Measurements from ENCODE around the gene PROX1.

Gene PROX1

GRCh38 chr1:213986925-213987250 lies 885 bp upstream of the PROX1 start:
- H3K27ac ChIP-seq (ENCODE audit: low read depth, low read length): no peak overlapping the region
- H3K9me3 ChIP-seq (ENCODE audit: control insufficient read depth in 5 of 5, low read length in 5 of 5): no peaks in the 10 kb centered on the region
- peak overlapping the region in 3 of 5 donors; percentile 29 to 82 (median 40) for H3K4me3 ChIP-seq (ENCODE audit: low read depth in 1 of 5, low read length in 5 of 5)
- H3K4me1 ChIP-seq (ENCODE audit: control insufficient read depth in 5 of 5, insufficient read depth in 5 of 5, low read length in 5 of 5): peaks cover 0 to 57% (median 51%) of the 10 kb centered on the region in 5 donors
- H3K9ac ChIP-seq (ENCODE audit: low read length in 5 of 5): no peak overlapping the region
- no peaks in the 10 kb centered on the region for H3K36me3 ChIP-seq (ENCODE audit: control insufficient read depth in 5 of 5, insufficient read depth in 5 of 5, low read length in 5 of 5)
- peaks cover 46 to 67% (median 59%) of the 10 kb centered on the region in 5 donors for H3K27me3 ChIP-seq (ENCODE audit: control insufficient read depth in 5 of 5, insufficient read depth in 4 of 5, low read length in 5 of 5)

GRCh38 chr1:213987422-213987926 lies 299 bp upstream of the PROX1 start:
- Histone ChIP-seq H3K9ac (ENCODE audit: low read length in 5 of 5) (peak overlapping the region in 3 of 5 donors; percentile 48 to 80 (median 68)), H3K4me3 (ENCODE audit: low read depth in 1 of 5, low read length in 5 of 5) (peak overlapping the region; percentile 77 to 92 (median 83)), H3K4me1 (ENCODE audit: control insufficient read depth in 5 of 5, insufficient read depth in 5 of 5, low read length in 5 of 5) (peaks cover 0 to 55% (median 50%) of the 10 kb centered on the region in 5 donors), H3K36me3 (ENCODE audit: control insufficient read depth in 5 of 5, insufficient read depth in 5 of 5, low read length in 5 of 5) (no peaks in the 10 kb centered on the region), H3K27me3 (ENCODE audit: control insufficient read depth in 5 of 5, insufficient read depth in 4 of 5, low read length in 5 of 5) (peaks cover 44 to 61% (median 53%) of the 10 kb centered on the region in 5 donors), H3K9me3 (ENCODE audit: control insufficient read depth in 5 of 5, low read length in 5 of 5) (no peaks in the 10 kb centered on the region), H3K27ac (ENCODE audit: low read depth, low read length) (peak overlapping the region; percentile 42)

GRCh38 chr1:213988507-213989001 lies 781 bp downstream of the PROX1 start:
- Histone ChIP-seq H3K27me3 (ENCODE audit: control insufficient read depth in 5 of 5, insufficient read depth in 4 of 5, low read length in 5 of 5) (peaks cover 35 to 50% (median 44%) of the 10 kb centered on the region in 5 donors), H3K9ac (ENCODE audit: low read length in 5 of 5) (peak overlapping the region in 4 of 5 donors; percentile 42 to 80 (median 68)), H3K9me3 (ENCODE audit: control insufficient read depth in 5 of 5, low read length in 5 of 5) (no peaks in the 10 kb centered on the region), H3K36me3 (ENCODE audit: control insufficient read depth in 5 of 5, insufficient read depth in 5 of 5, low read length in 5 of 5) (no peaks in the 10 kb centered on the region), H3K4me1 (ENCODE audit: control insufficient read depth in 5 of 5, insufficient read depth in 5 of 5, low read length in 5 of 5) (peaks cover 0 to 44% (median 42%) of the 10 kb centered on the region in 5 donors), H3K4me3 (ENCODE audit: low read depth in 1 of 5, low read length in 5 of 5) (peak overlapping the region; percentile 77 to 92 (median 83)), H3K27ac (ENCODE audit: low read depth, low read length) (peak overlapping the region; percentile 42)

GRCh38 chr1:213989002-213989855 lies 1.5 kb downstream of the PROX1 start:
- H3K27me3 ChIP-seq (ENCODE audit: control insufficient read depth in 5 of 5, insufficient read depth in 4 of 5, low read length in 5 of 5): peaks cover 29 to 47% (median 40%) of the 10 kb centered on the region in 5 donors
- peak overlapping the region; percentile 42 for H3K27ac ChIP-seq (ENCODE audit: low read depth, low read length)
- peaks cover 0 to 43% (median 40%) of the 10 kb centered on the region in 5 donors for H3K4me1 ChIP-seq (ENCODE audit: control insufficient read depth in 5 of 5, insufficient read depth in 5 of 5, low read length in 5 of 5)
- H3K9me3 ChIP-seq (ENCODE audit: control insufficient read depth in 5 of 5, low read length in 5 of 5): no peaks in the 10 kb centered on the region
- H3K9ac ChIP-seq (ENCODE audit: low read length in 5 of 5): peak overlapping the region in 3 of 5 donors; percentile 68 to 80 (median 68)
- no peaks in the 10 kb centered on the region for H3K36me3 ChIP-seq (ENCODE audit: control insufficient read depth in 5 of 5, insufficient read depth in 5 of 5, low read length in 5 of 5)
- peak overlapping the region; percentile 77 to 92 (median 83) for H3K4me3 ChIP-seq (ENCODE audit: low read depth in 1 of 5, low read length in 5 of 5)

- no peak overlapping the region for H3K9ac ChIP-seq (ENCODE audit: low read length in 5 of 5)
- H3K27ac ChIP-seq (ENCODE audit: low read depth, low read length): no peak overlapping the region
- peaks cover 0 to 9% (median 0%) of the 10 kb centered on the region in 5 donors for H3K36me3 ChIP-seq (ENCODE audit: control insufficient read depth in 5 of 5, insufficient read depth in 5 of 5, low read length in 5 of 5)
- peaks cover 0 to 9% (median 7%) of the 10 kb centered on the region in 5 donors for H3K4me1 ChIP-seq (ENCODE audit: control insufficient read depth in 5 of 5, insufficient read depth in 5 of 5, low read length in 5 of 5)
- no peak overlapping the region for H3K4me3 ChIP-seq (ENCODE audit: low read depth in 1 of 5, low read length in 5 of 5)
- H3K27me3 ChIP-seq (ENCODE audit: control insufficient read depth in 5 of 5, insufficient read depth in 4 of 5, low read length in 5 of 5): peaks cover 15 to 23% (median 20%) of the 10 kb centered on the region in 5 donors
- H3K9me3 ChIP-seq (ENCODE audit: control insufficient read depth in 5 of 5, low read length in 5 of 5): no peaks in the 10 kb centered on the region
Measured at GRCh38 chr1:213993929-213994328, 6.2 kb downstream of the PROX1 start.

GRCh38 chr1:213994888-213995287 lies 7.1 kb downstream of the PROX1 start:
- Histone ChIP-seq H3K27me3 (ENCODE audit: control insufficient read depth in 5 of 5, insufficient read depth in 4 of 5, low read length in 5 of 5) (peaks cover 9 to 16% (median 12%) of the 10 kb centered on the region in 5 donors), H3K9ac (ENCODE audit: low read length in 5 of 5) (no peak overlapping the region), H3K9me3 (ENCODE audit: control insufficient read depth in 5 of 5, low read length in 5 of 5) (no peaks in the 10 kb centered on the region), H3K36me3 (ENCODE audit: control insufficient read depth in 5 of 5, insufficient read depth in 5 of 5, low read length in 5 of 5) (peaks cover 0 to 9% (median 0%) of the 10 kb centered on the region in 5 donors), H3K4me3 (ENCODE audit: low read depth in 1 of 5, low read length in 5 of 5) (no peak overlapping the region), H3K27ac (ENCODE audit: low read depth, low read length) (no peak overlapping the region), H3K4me1 (ENCODE audit: control insufficient read depth in 5 of 5, insufficient read depth in 5 of 5, low read length in 5 of 5) (no peaks in the 10 kb centered on the region)

- peaks cover 0 to 9% (median 0%) of the 10 kb centered on the region in 5 donors for H3K36me3 ChIP-seq (ENCODE audit: control insufficient read depth in 5 of 5, insufficient read depth in 5 of 5, low read length in 5 of 5)
Measured at GRCh38 chr1:213995603-213996002, 7.8 kb downstream of the PROX1 start.

GRCh38 chr1:213996320-213997037 lies 8.7 kb downstream of the PROX1 start:
- Histone ChIP-seq H3K4me1 (ENCODE audit: control insufficient read depth in 5 of 5, insufficient read depth in 5 of 5, low read length in 5 of 5) (no peaks in the 10 kb centered on the region), H3K27me3 (ENCODE audit: control insufficient read depth in 5 of 5, insufficient read depth in 4 of 5, low read length in 5 of 5) (peaks cover 3 to 11% (median 7%) of the 10 kb centered on the region in 5 donors), H3K4me3 (ENCODE audit: low read depth in 1 of 5, low read length in 5 of 5) (peak overlapping the region in 1 of 5 donors; percentile 18), H3K9me3 (ENCODE audit: control insufficient read depth in 5 of 5, low read length in 5 of 5) (no peaks in the 10 kb centered on the region), H3K27ac (ENCODE audit: low read depth, low read length) (no peak overlapping the region), H3K36me3 (ENCODE audit: control insufficient read depth in 5 of 5, insufficient read depth in 5 of 5, low read length in 5 of 5) (peaks cover 0 to 9% (median 0%) of the 10 kb centered on the region in 5 donors), H3K9ac (ENCODE audit: low read length in 5 of 5) (no peak overlapping the region)

More at GRCh38 chr1:213995603-213996002, 7.8 kb downstream of the PROX1 start:
- Histone ChIP-seq H3K27ac (ENCODE audit: low read depth, low read length) (no peak overlapping the region), H3K9ac (ENCODE audit: low read length in 5 of 5) (no peak overlapping the region), H3K4me1 (ENCODE audit: control insufficient read depth in 5 of 5, insufficient read depth in 5 of 5, low read length in 5 of 5) (no peaks in the 10 kb centered on the region), H3K4me3 (ENCODE audit: low read depth in 1 of 5, low read length in 5 of 5) (no peak overlapping the region), H3K27me3 (ENCODE audit: control insufficient read depth in 5 of 5, insufficient read depth in 4 of 5, low read length in 5 of 5) (peaks cover 6 to 11% (median 9%) of the 10 kb centered on the region in 5 donors), H3K9me3 (ENCODE audit: control insufficient read depth in 5 of 5, low read length in 5 of 5) (no peaks in the 10 kb centered on the region)

- no peak overlapping the region for H3K9ac ChIP-seq (ENCODE audit: low read length in 5 of 5)
Measured at GRCh38 chr1:213997038-213997771, 9.4 kb downstream of the PROX1 start.

More at GRCh38 chr1:213997038-213997771, 9.4 kb downstream of the PROX1 start:
- Histone ChIP-seq H3K27me3 (ENCODE audit: control insufficient read depth in 5 of 5, insufficient read depth in 4 of 5, low read length in 5 of 5) (peaks cover 3 to 11% (median 7%) of the 10 kb centered on the region in 5 donors), H3K4me1 (ENCODE audit: control insufficient read depth in 5 of 5, insufficient read depth in 5 of 5, low read length in 5 of 5) (no peaks in the 10 kb centered on the region), H3K36me3 (ENCODE audit: control insufficient read depth in 5 of 5, insufficient read depth in 5 of 5, low read length in 5 of 5) (peaks cover 0 to 9% (median 0%) of the 10 kb centered on the region in 5 donors), H3K4me3 (ENCODE audit: low read depth in 1 of 5, low read length in 5 of 5) (peak overlapping the region in 1 of 5 donors; percentile 18), H3K9me3 (ENCODE audit: control insufficient read depth in 5 of 5, low read length in 5 of 5) (no peaks in the 10 kb centered on the region), H3K27ac (ENCODE audit: low read depth, low read length) (no peak overlapping the region)

Measured in subcutaneous abdominal adipose tissue (tissue), 5 donors.